Suppressor macrophage treated with lipopolysaccharide for 1 hour (primary cell): ENCODE data around the gene PCDHGB7.
"Not testable (repeated sequence)": the region's sequence is repeated elsewhere in the genome, so short reads cannot be mapped to it uniquely, and the experiment has no call there.

Experiments
- DNase-seq, 3 donors: peaks; one replicate each; pipeline ENCODE4 v3.0.0-alpha.2; 2020 to 2022

Gene PCDHGB7

DNA sequence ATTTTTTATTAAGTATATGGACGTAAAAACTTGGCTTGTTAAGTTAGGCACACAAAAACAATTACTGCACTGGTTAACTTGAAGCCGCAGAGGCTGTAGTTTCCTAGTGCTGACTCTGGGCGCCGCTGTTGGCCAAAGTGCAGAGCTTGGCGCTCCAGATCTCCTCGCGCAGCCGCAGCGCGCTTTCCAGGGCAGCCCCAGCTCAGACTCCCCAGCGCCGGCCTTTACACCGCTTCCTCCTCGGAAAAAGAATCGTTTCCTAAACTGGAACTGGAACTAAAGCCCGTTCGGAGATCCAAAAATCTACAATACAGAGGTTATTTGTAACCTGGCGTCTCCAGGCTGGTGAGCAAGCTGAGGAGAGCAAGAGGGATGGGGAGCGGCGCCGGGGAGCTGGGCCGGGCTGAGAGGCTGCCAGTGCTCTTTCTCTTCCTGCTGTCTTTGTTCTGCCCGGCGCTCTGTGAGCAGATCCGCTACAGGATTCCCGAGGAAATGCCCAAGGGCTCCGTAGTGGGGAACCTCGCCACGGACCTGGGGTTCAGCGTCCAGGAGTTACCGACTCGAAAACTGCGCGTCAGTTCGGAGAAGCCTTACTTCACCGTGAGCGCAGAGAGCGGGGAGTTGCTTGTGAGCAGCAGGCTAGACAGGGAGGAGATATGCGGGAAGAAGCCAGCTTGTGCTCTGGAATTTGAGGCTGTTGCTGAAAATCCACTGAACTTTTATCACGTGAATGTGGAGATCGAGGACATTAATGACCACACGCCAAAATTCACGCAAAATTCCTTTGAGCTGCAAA, 19.5 kb upstream of the PCDHGB7 start, which contains the start of gene PCDHGB5:
PCDHGB5 (plus strand) TSS at position 192 of the 796 bp plus-strand sequence; CDS start at position 373, 181 bp downstream.
- DNase-seq: peak; percentile 53 to 75 (median 72)

DNA sequence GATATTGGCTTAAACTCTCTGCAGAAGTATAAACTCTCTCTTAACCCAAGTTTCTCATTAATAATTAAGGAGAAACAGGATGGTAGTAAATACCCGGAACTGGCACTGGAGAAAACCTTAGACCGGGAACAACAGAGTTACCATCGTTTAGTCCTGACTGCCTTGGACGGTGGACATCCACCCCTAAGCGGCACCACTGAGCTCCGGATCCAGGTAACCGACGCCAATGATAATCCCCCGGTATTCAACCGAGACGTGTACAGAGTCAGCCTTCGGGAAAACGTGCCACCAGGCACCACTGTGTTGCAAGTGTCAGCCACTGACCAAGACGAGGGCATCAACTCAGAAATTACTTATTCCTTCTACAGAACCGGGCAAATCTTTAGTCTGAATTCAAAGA, 18.9 kb upstream of the PCDHGB7 start:
- DNase-seq: no peak

DNA sequence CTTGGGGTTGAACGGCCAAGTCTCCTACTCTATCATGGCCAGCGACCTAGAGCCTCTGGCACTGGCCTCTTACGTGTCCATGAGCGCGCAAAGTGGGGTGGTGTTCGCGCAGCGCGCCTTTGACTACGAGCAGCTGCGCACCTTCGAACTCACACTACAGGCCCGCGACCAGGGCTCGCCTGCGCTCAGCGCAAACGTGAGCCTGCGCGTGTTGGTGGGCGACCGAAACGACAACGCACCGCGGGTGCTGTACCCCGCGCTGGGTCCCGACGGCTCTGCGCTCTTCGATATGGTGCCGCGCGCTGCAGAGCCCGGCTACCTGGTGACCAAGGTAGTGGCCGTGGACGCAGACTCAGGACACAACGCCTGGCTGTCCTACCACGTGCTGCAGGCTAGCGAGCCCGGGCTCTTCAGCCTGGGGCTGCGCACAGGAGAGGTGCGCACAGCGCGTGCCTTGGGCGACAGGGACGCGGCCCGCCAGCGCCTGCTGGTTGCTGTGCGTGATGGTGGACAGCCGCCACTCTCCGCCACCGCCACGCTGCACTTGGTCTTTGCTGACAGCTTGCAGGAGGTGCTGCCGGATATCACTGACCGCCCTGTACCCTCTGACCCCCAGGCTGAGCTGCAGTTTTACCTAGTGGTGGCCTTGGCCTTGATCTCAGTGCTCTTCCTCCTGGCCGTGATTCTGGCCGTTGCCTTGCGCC, 17.8 kb upstream of the PCDHGB7 start:
- no peak for DNase-seq

- peak; percentile 34 to 47 (median 44) for DNase-seq
Measured at GRCh38 chr5:141402553-141403243, 14.8 kb upstream of the PCDHGB7 start, which contains the start of gene PCDHGA9. Gene PCDHGA9 (plus strand): TSS chr5:141402778. CDS start chr5:141402953, 175 bp downstream.

GRCh38 chr5:141403387-141403786, 14.1 kb upstream of the PCDHGB7 start:
- DNase-seq: no peak

DNA sequence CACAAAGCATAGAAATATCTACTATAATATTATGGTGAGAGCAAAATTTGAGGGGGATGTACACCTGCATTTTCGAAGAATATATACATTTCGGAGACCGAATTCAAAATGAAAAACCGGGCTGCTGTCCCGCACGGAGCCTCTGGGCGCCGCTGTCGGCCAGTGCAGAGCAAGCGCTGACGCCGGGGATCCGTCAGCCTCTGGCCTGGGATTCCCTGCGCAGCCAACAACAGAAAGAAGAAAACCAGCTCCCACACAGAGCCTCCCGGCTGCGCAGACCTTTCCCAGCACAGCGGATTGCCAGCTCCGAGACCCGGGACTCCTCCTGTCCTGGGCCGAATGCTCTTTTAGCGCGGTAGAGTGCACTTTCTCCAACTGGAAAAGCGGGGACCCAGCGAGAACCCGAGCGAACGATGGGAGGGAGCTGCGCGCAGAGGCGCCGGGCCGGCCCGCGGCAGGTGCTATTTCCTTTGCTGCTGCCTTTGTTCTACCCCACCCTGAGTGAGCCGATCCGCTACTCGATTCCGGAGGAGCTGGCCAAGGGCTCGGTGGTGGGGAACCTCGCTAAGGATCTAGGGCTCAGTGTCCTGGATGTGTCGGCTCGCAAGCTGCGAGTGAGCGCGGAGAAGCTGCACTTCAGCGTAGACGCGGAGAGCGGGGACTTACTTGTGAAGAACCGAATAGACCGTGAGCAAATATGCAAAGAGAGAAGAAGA, 9.5 kb upstream of the PCDHGB7 start, which contains the start of gene PCDHGB6:
PCDHGB6 (plus strand) TSS at position 232 of the 716 bp plus-strand sequence; CDS start at position 414, 182 bp downstream.
- peak; percentile 61 to 84 (median 73) for DNase-seq

- no peak for DNase-seq
Measured at GRCh38 chr5:141409598-141410306, 7.7 kb upstream of the PCDHGB7 start.

GRCh38 chr5:141411575-141411974, 5.9 kb upstream of the PCDHGB7 start:
- no peak for DNase-seq

DNA sequence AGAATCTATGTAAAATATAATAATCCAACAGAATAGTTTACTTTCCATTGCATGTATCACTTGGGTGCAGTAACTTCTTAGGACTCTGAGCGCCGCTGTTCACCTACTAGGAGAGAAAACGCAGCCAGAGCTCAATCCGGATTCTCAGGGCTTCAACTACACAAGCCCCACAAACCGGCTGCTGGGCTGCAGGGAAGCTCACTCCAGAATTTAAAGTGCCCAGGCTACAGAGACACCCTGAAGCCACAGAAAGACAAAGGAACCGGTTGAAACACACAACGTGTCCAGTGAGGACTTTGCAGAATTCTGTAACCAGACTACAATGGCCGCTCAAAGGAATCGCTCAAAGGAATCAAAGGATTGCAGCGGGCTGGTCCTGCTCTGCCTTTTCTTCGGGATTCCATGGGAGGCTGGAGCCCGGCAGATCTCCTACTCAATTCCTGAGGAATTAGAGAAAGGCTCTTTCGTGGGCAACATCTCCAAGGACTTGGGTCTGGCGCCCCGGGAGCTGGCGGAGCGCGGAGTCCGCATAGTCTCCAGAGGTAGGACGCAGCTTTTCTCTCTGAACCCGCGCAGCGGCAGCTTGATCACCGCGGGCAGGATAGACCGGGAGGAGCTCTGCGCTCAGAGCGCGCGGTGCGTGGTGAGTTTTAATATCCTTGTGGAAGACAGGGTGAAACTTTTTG, 4.5 kb upstream of the PCDHGB7 start, which contains the start of gene PCDHGA10:
PCDHGA10 (plus strand) TSS at position 134 of the 686 bp plus-strand sequence; CDS start at position 323, 189 bp downstream.
- peak; percentile 77 to 79 (median 79) for DNase-seq

DNA sequence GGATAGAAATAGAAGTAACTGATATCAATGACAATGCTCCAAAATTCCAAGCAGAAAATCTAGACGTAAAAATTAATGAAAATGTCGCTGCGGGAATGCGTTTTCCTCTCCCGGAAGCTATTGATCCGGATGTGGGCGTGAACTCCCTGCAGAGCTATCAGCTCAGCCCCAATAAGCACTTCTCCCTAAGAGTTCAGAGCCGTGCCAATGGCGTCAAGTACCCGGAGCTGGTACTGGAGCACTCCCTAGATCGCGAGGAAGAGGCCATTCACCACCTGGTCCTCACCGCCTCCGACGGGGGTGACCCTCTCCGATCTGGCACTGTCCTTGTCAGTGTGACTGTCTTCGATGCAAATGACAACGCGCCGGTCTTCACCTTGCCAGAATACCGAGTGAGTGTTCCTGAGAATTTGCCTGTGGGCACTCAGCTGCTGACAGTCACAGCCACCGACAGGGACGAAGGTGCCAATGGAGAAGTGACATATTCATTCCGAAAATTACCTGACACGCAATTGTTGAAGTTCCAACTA, 3.9 kb upstream of the PCDHGB7 start:
- DNase-seq: no peak

GRCh38 chr5:141414548-141415274, 2.8 kb upstream of the PCDHGB7 start:
- not testable (repeated sequence) for DNase-seq

- DNase-seq: not testable (repeated sequence)
Measured at GRCh38 chr5:141415275-141415618, 2.2 kb upstream of the PCDHGB7 start.

- DNase-seq: no peak
Measured at GRCh38 chr5:141419074-141419880, 1.8 kb downstream of the PCDHGB7 start.

GRCh38 chr5:141420855-141421488, 3.5 kb downstream of the PCDHGB7 start, which contains the start of gene PCDHGA11:
Gene PCDHGA11 (plus strand): TSS chr5:141421051. CDS start chr5:141421228, 177 bp downstream.
- peak; percentile 81 to 88 (median 88) for DNase-seq

GRCh38 chr5:141421489-141421855, 4.0 kb downstream of the PCDHGB7 start:
- no peak for DNase-seq

- DNase-seq: no peak
Measured at GRCh38 chr5:141422742-141423291, 5.3 kb downstream of the PCDHGB7 start.

DNA sequence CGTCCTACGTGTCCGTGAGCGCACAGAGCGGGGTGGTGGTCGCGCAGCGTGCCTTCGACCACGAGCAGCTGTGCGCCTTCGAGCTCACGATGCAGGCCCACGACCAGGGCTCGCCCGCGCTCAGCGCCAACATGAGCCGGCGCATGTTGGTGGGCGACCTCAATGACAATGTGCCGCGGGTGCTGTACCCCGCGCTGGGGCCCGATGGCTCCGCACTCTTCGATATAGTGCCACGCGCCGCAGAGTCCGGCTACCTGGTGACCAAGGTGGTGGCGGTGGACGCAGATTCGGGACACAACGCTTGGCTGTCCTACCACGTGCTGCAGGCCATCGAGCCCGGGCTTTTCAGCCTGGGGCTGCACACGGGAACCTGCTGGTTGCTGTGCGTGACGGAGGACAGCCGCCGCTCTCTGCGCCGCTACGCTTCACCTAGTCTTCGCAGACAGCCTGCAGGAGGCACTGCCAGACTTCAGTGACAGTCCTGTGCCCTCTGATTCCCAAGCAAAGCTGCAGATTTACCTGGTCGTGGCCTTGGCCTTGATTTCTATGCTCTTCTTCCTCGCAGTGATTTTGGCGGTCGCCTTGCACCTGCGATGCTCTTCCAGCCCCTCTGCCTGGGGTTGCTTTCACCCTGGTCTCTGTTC, 10.4 kb downstream of the PCDHGB7 start:
- no peak for DNase-seq
